Gastrocnemius medialis (tissue), 4 donors: ENCODE data around the gene TBL1Y. TPM values are rescaled to one million over a fixed set of nuclear protein-coding genes. Genes with fewer than 3 reads are reported as not detected.
A peak's percentile ranks its signal among the peaks of the same experiment; 100 is the strongest.

ENCODE experiments used
- ATAC-seq, 2 donors: fragments of 150-250 bp; one replicate each; pipeline ENCODE4 v1.9.1; 2016
- DNase-seq, 2 donors: peaks; one replicate each; pipeline ENCODE4 v3.0.0-alpha.2; 2019
- H3K27ac ChIP-seq, 4 donors: fragments of 200-600 bp; sonication (generic); 1 replicate in 1 of 4; 2 replicates in 3 of 4; pipeline ENCODE4 v1.5.1; 2016 to 2018; ENCODE audit warnings: mild to moderate bottlenecking in 2 of 4, moderate library complexity in 1 of 4
- H3K27me3 ChIP-seq, 3 donors: fragments of 200-600 bp; sonication (generic) in 2 of 3; 1 replicate in 1 of 3; 2 replicates in 2 of 3; pipeline versions ENCODE4 v1.5.1 to v1.6.0; 2016 to 2019; ENCODE audit warnings: mild to moderate bottlenecking in 1 of 3, moderate library complexity in 1 of 3
- H3K36me3 ChIP-seq, 2 donors: fragments of 200-600 bp; sonication (generic) in 1 of 2; one replicate each; pipeline ENCODE4 v1.5.1; 2017 to 2018
- H3K4me1 ChIP-seq, 2 donors: fragments of 200-600 bp; sonication (generic) in 1 of 2; one replicate each; pipeline ENCODE4 v1.5.1; 2016 to 2017; ENCODE audit warnings: mild to moderate bottlenecking in 2 of 2
- H3K4me3 ChIP-seq, 4 donors: fragments of 200-600 bp; sonication (generic) in 3 of 4; 1 replicate in 1 of 4; 2 replicates in 3 of 4; pipeline ENCODE4 v1.5.1; 2016 to 2019; ENCODE audit warnings: mild to moderate bottlenecking in 2 of 4
- H3K9me3 ChIP-seq, 3 donors: fragments of 200-600 bp; sonication (generic) in 2 of 3; 1 replicate in 1 of 3; 2 replicates in 2 of 3; pipeline ENCODE4 v1.5.1; 2016 to 2019
- CTCF ChIP-seq, 5 experiments: fragments of 450-650 bp in 3 of 5; fragments of 200-600 bp in 2 of 5; sonication (generic) in 2 of 5; IDR thresholded peaks in 4 of 5; conservative IDR thresholded peaks in 1 of 5; 1 replicate in 4 of 5; 2 replicates in 1 of 5; pipeline ENCODE4 v1.5.1; 2016 to 2019; ENCODE audit warnings: antibody characterized with exemption in 5 of 5, mild to moderate bottlenecking in 3 of 5, moderate library complexity in 3 of 5
- POLR2A ChIP-seq, 2 donors: fragments of 450-650 bp; IDR thresholded peaks; one replicate each; pipeline ENCODE4 v1.6.1; 2017; ENCODE audit warnings: antibody characterized with exemption in 2 of 2, mild to moderate bottlenecking in 2 of 2, moderate library complexity in 2 of 2
- in situ Hi-C, 4 donors: fragments of 200-750 bp; cut with MboI; loops; one replicate each; pipeline versions ENCODE4 v1.15.0 to v1.8.0; 2017; ENCODE audit warnings: low sequenced_read_pairs in 4 of 4
- intact Hi-C: fragments of 100-400 bp; cut with DNase I; formaldehyde crosslinking; loops from one replicate; pipeline ENCODE4 v1.15.1; 2023; ENCODE audit warnings: low total_unique reads
- total RNA-seq, 4 donors: library from RNA; depleted of rRNA; stranded (reverse); fragments of >200 nt; gene quantifications; one replicate each; pipeline versions ENCODE4 v1.1.0 to v1.2.3, GENCODE V29; 2016

The TBL1Y gene
- total RNA-seq, 4 donors from 2014 or later, result 1.1 to 8.8 TPM; not detected in 2

GRCh38 chrY:7085606-7086005, 175.1 kb downstream of the TBL1Y start:
- Histone ChIP-seq H3K4me3 (no peak overlapping the region), H3K9me3 (no peaks in the 10 kb centered on the region), H3K4me1 (no peaks in the 10 kb centered on the region), H3K27ac (no peak overlapping the region), H3K36me3 (no peaks in the 10 kb centered on the region), H3K27me3 (no peaks in the 10 kb centered on the region)
- DNase-seq, result peak; percentile 24 to 40
- ATAC-seq, result peak; percentile 33 to 55
- intact Hi-C loops, result no loop called here
- TF ChIP-seq POLR2A (IDR thresholded peaks at IDR 0.05) (no peak), CTCF (IDR thresholded peaks at IDR 0.05 in 4 of 5, conservative IDR thresholded peaks at IDR 0.05 in 1 of 5) (peak in 1 of 5 experiments; percentile 61)
- in situ Hi-C loops, result loop anchor here in 1 of 4 donors (25.0 kb wide), 1 partner anchor 123 kb away; no protein-coding TSS in a partner anchor

GRCh38 chrY:7092836-7093235, 182.3 kb downstream of the TBL1Y start:
- intact Hi-C loops, result no loop called here
- H3K36me3 ChIP-seq, result no peaks in the 10 kb centered on the region
- ATAC-seq, result no peak

GRCh38 chrY:7094365-7094764, 183.9 kb downstream of the TBL1Y start:
- Histone ChIP-seq H3K36me3 (no peaks in the 10 kb centered on the region), H3K27me3 (no peaks in the 10 kb centered on the region), H3K27ac (no peak overlapping the region), H3K9me3 (no peaks in the 10 kb centered on the region), H3K4me1 (no peaks in the 10 kb centered on the region), H3K4me3 (no peak overlapping the region)
- intact Hi-C loops, result no loop called here
- TF ChIP-seq CTCF (IDR thresholded peaks at IDR 0.05 in 4 of 5, conservative IDR thresholded peaks at IDR 0.05 in 1 of 5), result no peak
- TF ChIP-seq POLR2A (IDR thresholded peaks at IDR 0.05), result no peak
- DNase-seq (no peak), ATAC-seq (no peak)
- in situ Hi-C loops, result loop anchor here in 1 of 4 donors (25.0 kb wide), 1 partner anchor 132 kb away; no protein-coding TSS in a partner anchor

More at GRCh38 chrY:7092836-7093235, 182.3 kb downstream of the TBL1Y start:
- DNase-seq, result no peak
- Histone ChIP-seq H3K4me1 (no peaks in the 10 kb centered on the region), H3K27me3 (no peaks in the 10 kb centered on the region), H3K4me3 (no peak overlapping the region), H3K27ac (no peak overlapping the region), H3K9me3 (no peaks in the 10 kb centered on the region)
- TF ChIP-seq POLR2A (IDR thresholded peaks at IDR 0.05), result no peak
- TF ChIP-seq CTCF (IDR thresholded peaks at IDR 0.05 in 4 of 5, conservative IDR thresholded peaks at IDR 0.05 in 1 of 5), result no peak
- in situ Hi-C loops, result loop anchor here in 1 of 4 donors (25.0 kb wide), 1 partner anchor 131 kb away; no protein-coding TSS in a partner anchor

GRCh38 chrY:7097021-7097420, 186.5 kb downstream of the TBL1Y start:
- intact Hi-C loops, result no loop called here
- no peak for ATAC-seq
- in situ Hi-C loops, result loop anchor here in 1 of 4 donors (25.0 kb wide), 1 partner anchor 135 kb away; no protein-coding TSS in a partner anchor
- no peak for DNase-seq
- no peak overlapping the region for H3K27ac ChIP-seq
- H3K4me3 ChIP-seq, result no peak overlapping the region
- no peaks in the 10 kb centered on the region for H3K27me3 ChIP-seq
- no peak for TF ChIP-seq POLR2A (IDR thresholded peaks at IDR 0.05)
- H3K4me1 ChIP-seq, result no peaks in the 10 kb centered on the region
- no peaks in the 10 kb centered on the region for H3K9me3 ChIP-seq
- no peaks in the 10 kb centered on the region for H3K36me3 ChIP-seq

GRCh38 chrY:7099742-7100141, 189.2 kb downstream of the TBL1Y start:
- no peaks in the 10 kb centered on the region for H3K36me3 ChIP-seq
- in situ Hi-C loops, result loop anchor here in 1 of 4 donors (25.0 kb wide), 1 partner anchor 137 kb away; no protein-coding TSS in a partner anchor

More at GRCh38 chrY:7099742-7100141, 189.2 kb downstream of the TBL1Y start:
- intact Hi-C loops, result no loop called here
- TF ChIP-seq POLR2A (IDR thresholded peaks at IDR 0.05), result no peak
- TF ChIP-seq CTCF (IDR thresholded peaks at IDR 0.05 in 4 of 5, conservative IDR thresholded peaks at IDR 0.05 in 1 of 5), result no peak
- no peaks in the 10 kb centered on the region for H3K4me1 ChIP-seq
- ATAC-seq (no peak), DNase-seq (no peak)
- H3K27ac ChIP-seq, result no peak overlapping the region
- no peaks in the 10 kb centered on the region for H3K27me3 ChIP-seq
- H3K4me3 ChIP-seq, result no peak overlapping the region
- no peaks in the 10 kb centered on the region for H3K9me3 ChIP-seq
